ENCODE results near the gene NFIC. TPM values are rescaled to one million over a fixed set of nuclear protein-coding genes. Genes with fewer than 3 reads are reported as not detected.

Gene NFIC
- total RNA-seq, 1 donor from 2014 or later = 17.8 TPM

GRCh38 chr19:3463714-3464586 is 97.6 kb downstream of the NFIC start:
- H3K4me1 Mint-ChIP-seq (ENCODE audit: unreplicated experiment) = peaks cover 5% of the 10 kb centered on the region
- H3K9me3 Mint-ChIP-seq = no peaks in the 10 kb centered on the region
- no peak overlapping the region for H3K4me3 Mint-ChIP-seq
- peak; percentile 46 for TF ChIP-seq CTCF (conservative IDR thresholded peaks at IDR 0.05)
- DNase-seq (ENCODE audit: extremely low spot score, unreplicated experiment) = no peak
- H3K27me3 Mint-ChIP-seq = peaks cover 49% of the 10 kb centered on the region
- H3K27ac Mint-ChIP-seq = no peak overlapping the region
- peaks cover 5% of the 10 kb centered on the region for H3K36me3 Mint-ChIP-seq

DNA sequence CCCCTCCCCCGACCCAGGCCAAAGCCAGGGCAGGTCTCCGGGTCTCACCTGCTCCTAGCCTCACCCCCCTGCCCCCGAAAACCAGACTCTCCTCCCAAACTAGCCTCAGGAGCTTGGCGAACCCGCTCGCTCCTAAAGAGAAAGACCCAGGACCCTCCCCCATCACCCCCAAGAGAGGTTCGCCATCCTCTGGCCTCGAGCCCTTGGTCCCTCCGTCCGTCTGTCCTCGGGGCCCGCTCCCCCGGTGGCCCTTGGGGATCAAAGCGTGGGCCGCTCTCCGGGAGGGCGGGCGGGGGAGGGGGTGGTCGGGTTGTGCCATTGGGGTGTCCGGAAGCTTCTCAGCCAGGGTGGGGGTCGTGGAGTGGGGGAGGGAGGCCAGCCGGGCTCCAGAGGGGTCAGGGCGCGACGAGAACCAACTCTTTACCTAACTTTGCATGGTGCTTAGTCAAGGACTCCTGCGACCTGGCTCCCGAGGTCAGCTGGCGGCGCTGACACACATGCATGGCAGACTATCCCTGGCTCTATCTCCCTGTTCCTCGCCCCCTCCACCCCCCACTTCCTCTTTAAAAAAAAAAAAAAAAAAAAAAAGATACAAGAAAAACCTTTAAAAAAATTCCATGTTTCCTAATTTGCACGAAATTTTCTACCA is 98.3 kb downstream of the NFIC start:
- no peak for TF ChIP-seq CTCF (conservative IDR thresholded peaks at IDR 0.05)
- Mint-ChIP-seq H3K27me3 (peaks cover 53% of the 10 kb centered on the region), H3K4me3 (no peak overlapping the region), H3K36me3 (peaks cover 5% of the 10 kb centered on the region), H3K27ac (no peak overlapping the region), H3K4me1 (ENCODE audit: unreplicated experiment) (peaks cover 5% of the 10 kb centered on the region), H3K9me3 (no peaks in the 10 kb centered on the region)
- DNase-seq (ENCODE audit: extremely low spot score, unreplicated experiment) = no peak

- no peak overlapping the region for H3K27ac Mint-ChIP-seq
- H3K4me3 Mint-ChIP-seq = no peak overlapping the region
- peaks cover 57% of the 10 kb centered on the region for H3K27me3 Mint-ChIP-seq
- DNase-seq (ENCODE audit: extremely low spot score, unreplicated experiment) = no peak
- no peaks in the 10 kb centered on the region for H3K9me3 Mint-ChIP-seq
- peaks cover 5% of the 10 kb centered on the region for H3K4me1 Mint-ChIP-seq (ENCODE audit: unreplicated experiment)
- peaks cover 5% of the 10 kb centered on the region for H3K36me3 Mint-ChIP-seq
- TF ChIP-seq CTCF (conservative IDR thresholded peaks at IDR 0.05) = no peak
Measured at GRCh38 chr19:3465552-3465951, 99.2 kb downstream of the NFIC start.

GRCh38 chr19:3466635-3467034 is 100.3 kb downstream of the NFIC start:
- TF ChIP-seq CTCF (conservative IDR thresholded peaks at IDR 0.05) = no peak
- Mint-ChIP-seq H3K4me3 (no peak overlapping the region), H3K36me3 (peaks cover 5% of the 10 kb centered on the region), H3K4me1 (ENCODE audit: unreplicated experiment) (peaks cover 5% of the 10 kb centered on the region), H3K27ac (no peak overlapping the region), H3K27me3 (peaks cover 56% of the 10 kb centered on the region), H3K9me3 (no peaks in the 10 kb centered on the region)
- no peak for DNase-seq (ENCODE audit: extremely low spot score, unreplicated experiment)

DNA sequence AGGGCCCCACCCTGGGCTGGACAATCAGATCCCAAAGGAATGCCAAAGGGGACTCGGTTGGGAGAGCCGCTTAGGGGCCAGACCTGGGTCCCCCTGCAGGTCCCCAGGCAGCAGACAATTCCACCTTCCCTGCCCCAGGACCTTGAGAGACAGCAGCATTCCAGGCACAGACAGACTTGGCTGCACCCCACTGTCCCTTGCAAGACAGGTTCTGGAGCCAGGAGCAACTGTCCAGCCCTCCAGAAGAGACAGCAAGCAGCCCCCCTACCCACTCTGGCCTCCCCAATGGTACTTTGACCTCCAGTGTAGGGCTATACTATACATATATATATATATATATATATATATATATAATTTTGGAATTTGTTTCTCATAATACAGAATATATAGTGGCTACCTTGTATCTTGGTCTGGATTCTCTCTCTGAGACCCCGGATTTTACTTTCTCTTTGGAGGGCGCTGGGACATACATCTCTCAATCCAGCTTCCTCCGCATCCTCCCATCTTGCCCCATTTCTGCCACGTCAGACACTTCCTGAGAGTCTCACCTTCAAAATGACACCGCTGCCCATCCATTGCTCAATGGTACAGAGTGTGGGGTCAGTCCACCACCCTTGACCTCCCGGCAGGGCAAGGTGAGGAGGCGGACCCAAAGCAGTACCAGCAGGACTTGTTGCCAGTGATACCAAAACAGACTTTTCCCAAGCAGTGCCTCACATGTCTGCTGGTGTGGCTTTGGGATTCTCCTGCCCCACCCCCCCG is 101.2 kb downstream of the NFIC start:
- peaks cover 4% of the 10 kb centered on the region for H3K4me1 Mint-ChIP-seq (ENCODE audit: unreplicated experiment)
- TF ChIP-seq CTCF (conservative IDR thresholded peaks at IDR 0.05) = no peak
- H3K27ac Mint-ChIP-seq = no peak overlapping the region
- H3K4me3 Mint-ChIP-seq = no peak overlapping the region
- H3K9me3 Mint-ChIP-seq = no peaks in the 10 kb centered on the region
- DNase-seq (ENCODE audit: extremely low spot score, unreplicated experiment) = no peak
- H3K27me3 Mint-ChIP-seq = peaks cover 50% of the 10 kb centered on the region
- peaks cover 3% of the 10 kb centered on the region for H3K36me3 Mint-ChIP-seq
